H1 (cell line): ENCODE measurements around the gene ADD1. TPM values are rescaled to one million over a fixed set of nuclear protein-coding genes. Genes with fewer than 3 reads are reported as not detected.

Experiments
- CTCF ChIA-PET: fragments of 300-600 bp; sonication (Branson Sonifier 250); formaldehyde crosslinking; loops from one replicate; lab custom pipeline; 2021; ENCODE audit not compliant: partially characterized antibody; lab: Charles Lee
- POLR2A ChIA-PET: fragments of 300-600 bp; sonication (Branson Sonifier 250); formaldehyde crosslinking; loops from one replicate; lab custom pipeline; 2021; ENCODE audit warnings: inconsistent platforms; ENCODE audit not compliant: partially characterized antibody; lab: Charles Lee
- DNase-seq, 2 experiments: peaks; one replicate each; pipeline versions ENCODE4 v3.0.0 to v3.0.0-alpha.2; 2010 to 2022; ENCODE audit warnings: low spot score in 2 of 2, low read depth in 1 of 2, mixed read lengths in 1 of 2
- FAIRE-seq: peaks from 2 replicates; lab custom pipeline; 2011; peaks lifted over from hg19 to GRCh38; lab: Jason Lieb, UNC
- H2AFZ ChIP-seq: 2 replicates; pipeline ENCODE4 v1.8.1; 2012; ENCODE audit warnings: low read length, inconsistent platforms
- H2AK5ac ChIP-seq: 2 replicates; pipeline ENCODE4 v1.6.1; 2013; ENCODE audit warnings: low read depth, low read length
- H2BK120ac ChIP-seq: replicated peaks from 2 replicates; pipeline ENCODE3; 2013; ENCODE audit warnings: low read depth, low read length, inconsistent platforms
- H2BK12ac ChIP-seq: 2 replicates; pipeline ENCODE4 v1.6.1; 2013; ENCODE audit warnings: low read depth, low read length
- H2BK15ac ChIP-seq: 2 replicates; pipeline ENCODE4 v1.6.1; 2013; ENCODE audit warnings: low read length
- H2BK20ac ChIP-seq: 2 replicates; pipeline ENCODE4 v1.6.1; 2013; ENCODE audit warnings: low read length
- H2BK5ac ChIP-seq: 2 replicates; pipeline ENCODE4 v1.6.1; 2013; ENCODE audit warnings: low read depth, low read length
- H3K14ac ChIP-seq: 2 replicates; pipeline ENCODE4 v1.6.1; 2013; ENCODE audit warnings: inconsistent platforms; ENCODE audit not compliant: insufficient read length
- H3K18ac ChIP-seq: 2 replicates; pipeline ENCODE4 v1.6.1; 2013; ENCODE audit warnings: low read length; ENCODE audit errors: extremely low read depth
- H3K23ac ChIP-seq: 2 replicates; pipeline ENCODE4 v1.6.1; 2013; ENCODE audit warnings: inconsistent platforms; ENCODE audit not compliant: insufficient read length
- H3K23me2 ChIP-seq: 2 replicates; pipeline ENCODE4 v1.6.1; 2013; ENCODE audit warnings: low read depth, low read length
- H3K27ac ChIP-seq: 2 replicates; pipeline ENCODE4 v1.6.1; 2011; ENCODE audit warnings: low read depth, low read length, inconsistent platforms
- H3K27me3 ChIP-seq, 4 experiments: replicated peaks in 1 of 4; 1 replicate in 1 of 4; 2 replicates in 3 of 4; pipeline versions ENCODE4 v1.6.1 to v1.8.1; 2011 to 2013; ENCODE audit warnings: low read length in 3 of 4, mild to moderate bottlenecking in 3 of 4, inconsistent platforms in 2 of 4, mixed read lengths in 2 of 4, moderate library complexity in 1 of 4; ENCODE audit not compliant: control insufficient read depth in 3 of 4, insufficient read depth in 3 of 4; ENCODE audit errors: extremely low read depth in 1 of 4
- H3K36me3 ChIP-seq, 4 experiments: 2 replicates each; pipeline versions ENCODE4 v1.6.1 to v1.8.1; 2011 to 2013; ENCODE audit warnings: mild to moderate bottlenecking in 4 of 4, low read length in 3 of 4, moderate library complexity in 2 of 4, control low read depth in 1 of 4, inconsistent platforms in 1 of 4; ENCODE audit not compliant: insufficient read depth in 4 of 4, control insufficient read depth in 2 of 4
- H3K4ac ChIP-seq: replicated peaks from 2 replicates; pipeline ENCODE3; 2013; ENCODE audit warnings: low read length, low read depth, mixed read lengths, inconsistent platforms; ENCODE audit not compliant: insufficient read length
- H3K4me1 ChIP-seq, 4 experiments: replicated peaks in 1 of 4; 1 replicate in 1 of 4; 2 replicates in 3 of 4; pipeline versions ENCODE4 v1.6.1 to v1.8.1; 2011 to 2013; ENCODE audit warnings: low read length in 3 of 4, inconsistent platforms in 2 of 4, mixed read lengths in 1 of 4; ENCODE audit not compliant: insufficient read depth in 4 of 4, control insufficient read depth in 3 of 4
- H3K4me2 ChIP-seq, 2 experiments: 2 replicates each; pipeline versions ENCODE4 v1.6.1 to v1.8.1; 2011 to 2013; ENCODE audit warnings: low read depth in 2 of 2, low read length in 2 of 2, control low read depth in 1 of 2, inconsistent platforms in 1 of 2, mild to moderate bottlenecking in 1 of 2; ENCODE audit not compliant: insufficient read depth in 1 of 2
- H3K4me3 ChIP-seq, 4 experiments: fragments of 200-600, 300-600 bp in 1 of 4; sonication (generic), shearing (Covaris generic), sonication (Bioruptor Twin) in 1 of 4; 2 replicates each; pipeline versions ENCODE4 v1.5.1 to v1.8.1; 2011 to 2016; ENCODE audit warnings: low read length in 4 of 4, low read depth in 3 of 4, control low read depth in 2 of 4, inconsistent platforms in 2 of 4, mild to moderate bottlenecking in 2 of 4, mixed read lengths in 1 of 4, moderate library complexity in 1 of 4; ENCODE audit not compliant: insufficient read depth in 2 of 4; ENCODE audit errors: extremely low read depth in 1 of 4
- H3K56ac ChIP-seq: replicated peaks from 2 replicates; pipeline ENCODE3; 2013; ENCODE audit warnings: low read depth, mild to moderate bottlenecking, mixed read lengths, low read length, inconsistent platforms; ENCODE audit not compliant: insufficient read length
- H3K79me1 ChIP-seq: 2 replicates; pipeline ENCODE4 v1.6.1; 2013; ENCODE audit warnings: low read depth, low read length, control low read depth
- H3K79me2 ChIP-seq, 2 experiments: 2 replicates each; pipeline versions ENCODE4 v1.6.1 to v1.8.1; 2012 to 2013; ENCODE audit warnings: low read length in 2 of 2, mild to moderate bottlenecking in 2 of 2, inconsistent platforms in 1 of 2; ENCODE audit not compliant: insufficient read depth in 2 of 2, control insufficient read depth in 1 of 2
- H3K9ac ChIP-seq, 4 experiments: replicated peaks in 1 of 4; 1 replicate in 1 of 4; 2 replicates in 3 of 4; pipeline versions ENCODE4 v1.6.1 to v1.8.1; 2011 to 2013; ENCODE audit warnings: low read depth in 3 of 4, low read length in 3 of 4, control low read depth in 2 of 4, mild to moderate bottlenecking in 2 of 4, moderate library complexity in 2 of 4, inconsistent platforms in 1 of 4; ENCODE audit errors: extremely low read depth in 1 of 4
- H3K9me3 ChIP-seq, 2 experiments: 2 replicates each; pipeline versions ENCODE4 v1.6.1 to v1.8.1; 2012 to 2013; ENCODE audit warnings: mild to moderate bottlenecking in 2 of 2, moderate library complexity in 2 of 2, control low read depth in 1 of 2, inconsistent platforms in 1 of 2, low read depth in 1 of 2, low read length in 1 of 2, mixed read lengths in 1 of 2; ENCODE audit not compliant: insufficient read depth in 2 of 2
- H4K20me1 ChIP-seq, 2 experiments: replicated peaks in 1 of 2; 2 replicates each; pipeline versions ENCODE3 to v1.8.1; 2011 to 2013; ENCODE audit warnings: inconsistent platforms in 2 of 2, low read length in 2 of 2, mild to moderate bottlenecking in 1 of 2; ENCODE audit not compliant: insufficient read depth in 2 of 2, control insufficient read depth in 1 of 2
- H4K5ac ChIP-seq: 2 replicates; pipeline ENCODE4 v1.6.1; 2013; ENCODE audit warnings: low read length, low read depth, mixed read lengths, inconsistent platforms; ENCODE audit not compliant: insufficient read length
- H4K8ac ChIP-seq: 2 replicates; pipeline ENCODE4 v1.8.0; 2013; ENCODE audit warnings: mild to moderate bottlenecking, moderate library complexity, low read length, inconsistent platforms; ENCODE audit not compliant: insufficient read depth; ENCODE audit errors: extremely low read depth
- H4K91ac ChIP-seq: replicated peaks from 2 replicates; pipeline ENCODE3; 2013; ENCODE audit warnings: low read length, mixed read lengths, inconsistent platforms; ENCODE audit not compliant: insufficient read length
- ATF2 ChIP-seq: IDR thresholded peaks from 2 replicates; pipeline ENCODE4 v1.6.1; 2012; ENCODE audit warnings: low read length, inconsistent platforms
- HDAC2 ChIP-seq, 2 experiments: fragments of 300-600 bp in 1 of 2; sonication (generic) in 1 of 2; IDR thresholded peaks; 2 replicates each; pipeline ENCODE4 v1.6.1; 2011 to 2012; ENCODE audit warnings: low read depth in 2 of 2, low read length in 2 of 2, mild to moderate bottlenecking in 2 of 2, moderate library complexity in 2 of 2, borderline replicate concordance in 1 of 2, inconsistent platforms in 1 of 2
- RBBP5 ChIP-seq: IDR thresholded peaks from 2 replicates; pipeline ENCODE4 v1.7.1; 2012; ENCODE audit warnings: low read depth, mild to moderate bottlenecking, inconsistent platforms, low read length, moderate library complexity, borderline replicate concordance
- SAP30 ChIP-seq: fragments of 300-600 bp; sonication (generic); IDR thresholded peaks from 2 replicates; pipeline ENCODE4 v1.7.1; 2012; ENCODE audit warnings: low read length, moderate library complexity, mild to moderate bottlenecking, inconsistent platforms; ENCODE audit not compliant: insufficient read depth, insufficient replicate concordance
- SIN3A ChIP-seq, 2 experiments: IDR thresholded peaks in 1 of 2; conservative IDR thresholded peaks in 1 of 2; 2 replicates each; pipeline ENCODE4 v1.6.1; 2011 to 2012; ENCODE audit warnings: low read length in 2 of 2, improper control_type of control experiment in 1 of 2, low read depth in 1 of 2, mild to moderate bottlenecking in 1 of 2
- SP1 ChIP-seq: IDR thresholded peaks from 2 replicates; pipeline ENCODE4 v1.6.1; 2011; ENCODE audit warnings: low read depth, low read length
- TAF1 ChIP-seq: IDR thresholded peaks from 2 replicates; pipeline ENCODE4 v1.6.1; 2011; ENCODE audit warnings: mild to moderate bottlenecking, low read depth, low read length
- USF2 ChIP-seq: IDR thresholded peaks from 2 replicates; pipeline ENCODE4 v1.6.1; 2011; ENCODE audit warnings: low read length, improper control_type of control experiment
- WGBS, 2 experiments: shearing (Covaris generic) in 1 of 2; methylation state at CpG; one replicate each; pipeline versions ENCODE4 v1.1.6 to v1.1.7; 2013 to 2015; ENCODE audit warnings: low lambda C conversion rate in 2 of 2, mixed read lengths in 2 of 2, inconsistent platforms in 1 of 2, low coverage in 1 of 2, missing lambda C conversion rate in 1 of 2; ENCODE audit not compliant: insufficient replicate concordance in 2 of 2, insufficient coverage in 1 of 2, insufficient read length in 1 of 2; ENCODE audit errors: extremely low coverage in 1 of 2, missing lambda C conversion rate in 1 of 2; 5-methylcytosine and 5-hydroxymethylcytosine counted together
- polyA plus RNA-seq, 7 experiments: library from polyadenylated mRNA; depleted of rRNA in 3 of 7; stranded (reverse) in 5 of 7; unstranded in 2 of 7; fragments of >200 nt in 5 of 7; fragments of 200-250 nt in 2 of 7; gene quantifications; 1 replicate in 5 of 7; 2 replicates in 1 of 7; 4 replicates in 1 of 7; pipeline versions ENCODE4 v1.2.1 to v1.2.3, GENCODE V29; 2011 to 2013; ENCODE audit warnings: missing spikeins in 2 of 7, mixed read lengths in 2 of 7
- total RNA-seq: library from RNA; stranded (reverse); fragmentation: NEBNext Ultra II Directional; extraction: Animal tissue kit (Norgen Biotek cat#: 25700); gene quantifications from 2 replicates; pipeline ENCODE4 v1.2.1, GENCODE V29; 2021

The ADD1 gene
- total and polyA plus RNA-seq, 2 of the 8 experiments (the other 6 are each of a cell fraction or from before 2014, with no cell fraction given), result 113 to 143 TPM

- Histone ChIP-seq H3K4me2 (no peak overlapping the region), H2AFZ (no peak overlapping the region), H3K56ac (no peak overlapping the region), H4K8ac (no peak overlapping the region; the same call in 1 of the 2 replicates), H3K23ac (no peak overlapping the region), H3K27me3 (no peaks in the 10 kb centered on the region), H3K27ac (no peak overlapping the region), H3K18ac (no peak overlapping the region), H3K79me1 (no peaks in the 10 kb centered on the region; the same call in none of the 2 replicates), H2AK5ac (peak overlapping the region; percentile 53; the same call in 1 of the 2 replicates), H3K9me3 (peaks cover 0 to 8% of the 10 kb centered on the region in 2 experiments; a peak in 1 of 4 replicates), H3K36me3 (peaks cover 4 to 26% (median 15%) of the 10 kb centered on the region in 4 experiments), H4K20me1 (peaks cover 0 to 4% of the 10 kb centered on the region in 2 experiments), H4K91ac (no peak overlapping the region), H2BK20ac (no peak overlapping the region), H2BK5ac (peak overlapping the region; percentile 84), H2BK12ac (peak overlapping the region; percentile 97; the same call in 1 of the 2 replicates), H2BK15ac (0 out of 2 replicates have a peak overlapping the region, but pooled peaks have one; percentile 61), H3K4me1 (peaks cover 3 to 14% (median 8%) of the 10 kb centered on the region in 4 experiments; a peak in 6 of 7 replicates), H3K4ac (no peak overlapping the region), H4K5ac (no peak overlapping the region), H3K9ac (no peak overlapping the region), H3K23me2 (no peaks in the 10 kb centered on the region), H2BK120ac (no peak overlapping the region), H3K79me2 (no peaks in the 10 kb centered on the region; a peak in 2 of 4 replicates), H3K14ac (no peak overlapping the region), H3K4me3 (no peak overlapping the region)
- POLR2A ChIA-PET, result interaction anchor here (0.7 to 5.7 kb wide), 5 partner anchors 10 to 37 kb away, joined by 3 to 45 read pairs (median 5); no protein-coding TSS in a partner anchor
- FAIRE-seq, result no peak
- 95% methylated on average over 7 of the region's 7 CpGs; no CpG with 5 or more reads in 1 of the 2 experiments for WGBS, 2 experiments
- CTCF ChIA-PET, result interaction anchor here (0.7 to 3.7 kb wide), 2 partner anchors 12 to 139 kb away, joined by 3 to 13 read pairs; no protein-coding TSS in a partner anchor
- DNase-seq, result no peak
- no peak for TF ChIP-seq ATF2
- TF ChIP-seq USF2, result no peak
- no peak for TF ChIP-seq SIN3A (conservative IDR thresholded peaks at IDR 0.05 in 1 of 2, IDR thresholded peaks at IDR 0.05 in 1 of 2; ENCODE audit: low read depth in 1 of 2, low read length in 2 of 2)
- no peak for TF ChIP-seq SAP30
- TF ChIP-seq SP1, result no peak
- TF ChIP-seq HDAC2 (IDR thresholded peaks at IDR 0.05; ENCODE audit: borderline replicate concordance in 1 of 2, low read depth in 2 of 2, low read length in 2 of 2), result no peak
- TF ChIP-seq TAF1, result no peak
- TF ChIP-seq RBBP5, result no peak
These were observed 81.2 kb downstream of the ADD1 start for GRCh38 chr4:2924765-2925301.
